NCI-H2029 (cell line): ENCODE data around the gene SRSF9.
A peak's percentile ranks its signal among the peaks of the same experiment; 100 is the strongest.
"Not testable (repeated sequence)": the region's sequence is repeated elsewhere in the genome, so short reads cannot be mapped to it uniquely, and the experiment has no call there.

Experiments
- DNase-seq: peaks from one replicate; lab custom pipeline; 2025; lab: John Stamatoyannopoulos, UW

SRSF9 gene

DNA sequence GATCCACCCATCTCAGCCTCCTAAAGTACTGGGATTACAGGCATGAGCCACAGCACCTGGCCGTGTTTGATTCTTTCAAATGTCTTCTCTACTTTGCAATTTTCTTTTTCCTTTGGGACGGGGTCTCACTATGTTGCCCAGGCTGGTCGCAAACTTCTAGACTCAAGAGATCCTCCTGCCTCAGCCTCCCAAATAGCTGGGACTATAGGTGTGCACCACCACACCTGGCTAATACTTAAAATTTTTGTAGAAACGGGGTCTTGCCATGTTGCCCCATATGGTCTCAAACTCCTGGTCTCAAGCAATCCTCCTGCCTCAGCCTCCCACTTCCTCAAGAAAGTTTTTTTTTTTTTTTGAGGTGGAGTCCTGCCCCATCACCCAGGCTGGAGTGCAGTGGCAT is 21.6 kb downstream of the SRSF9 start:
- DNase-seq = no peak

DNA sequence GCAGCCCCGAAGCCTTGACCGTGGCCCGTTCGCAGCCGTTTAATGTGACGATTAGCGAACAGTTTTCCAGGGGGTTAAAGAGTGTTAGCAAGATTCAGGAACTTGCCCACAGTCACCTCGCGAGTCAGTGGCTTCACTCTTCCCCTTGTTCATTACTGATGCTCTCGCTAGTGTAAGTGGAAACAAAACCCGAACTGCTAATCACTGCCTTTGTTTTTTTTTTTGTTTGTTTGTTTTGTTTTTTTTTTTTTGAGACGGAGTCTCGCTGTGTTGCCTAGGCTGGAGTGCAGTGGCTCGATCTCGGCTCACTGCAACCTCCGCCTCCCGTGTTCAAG is 22.7 kb downstream of the SRSF9 start:
- DNase-seq = not testable (repeated sequence)

DNA sequence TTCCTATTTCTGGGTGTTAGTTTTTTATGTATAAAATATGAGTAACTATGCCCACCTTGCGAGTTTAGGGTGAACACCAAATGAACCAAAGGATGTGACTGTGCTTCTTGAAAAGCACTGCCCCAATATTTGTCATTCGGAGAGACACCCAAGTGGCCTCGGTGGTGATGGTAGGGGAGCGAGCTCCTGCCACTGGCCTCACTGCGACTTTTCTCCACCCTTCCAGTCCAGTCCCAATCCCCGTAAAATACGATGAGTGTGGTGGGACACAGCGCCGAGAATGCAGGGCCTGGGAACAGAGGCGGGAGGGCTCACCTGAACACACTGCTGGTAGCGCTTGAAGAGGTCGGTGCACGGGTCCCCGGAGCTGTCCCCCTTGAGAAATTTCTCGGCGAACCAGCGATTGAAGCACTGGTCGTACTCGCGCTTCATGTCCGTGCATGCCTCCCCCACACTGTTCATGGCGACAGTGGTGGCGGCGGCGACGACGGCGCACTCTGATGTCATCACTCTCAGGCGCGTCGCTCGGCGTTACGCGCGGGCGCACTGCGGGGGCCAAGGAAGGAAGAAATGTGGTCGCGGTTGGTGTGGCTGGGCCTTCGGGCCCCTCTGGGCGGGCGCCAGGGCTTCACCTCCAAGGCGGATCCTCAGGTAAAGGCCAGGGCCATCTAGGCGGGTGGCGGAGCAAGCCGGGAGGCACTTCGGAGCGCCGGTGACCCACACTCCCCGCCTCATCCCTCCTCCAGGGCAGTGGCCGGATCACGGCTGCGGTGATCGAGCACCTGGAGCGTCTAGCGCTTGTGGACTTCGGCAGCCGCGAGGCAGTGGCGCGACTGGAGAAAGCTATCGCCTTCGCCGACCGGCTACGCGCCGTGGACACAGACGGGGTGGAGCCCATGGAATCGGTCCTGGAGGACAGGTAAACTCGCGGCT is 23.4 kb downstream of the SRSF9 start, which contains the start of the genes GATC and TRIAP1:
Gene GATC (plus strand): TSS at position 534 of the 933 bp plus-strand sequence. CDS start 37 bp downstream, at position 571.
Gene TRIAP1 (minus strand): TSS at position 474 of the 933 bp plus-strand sequence. CDS start 12 bp downstream, at position 462.
- DNase-seq = peak; percentile 48

DNA sequence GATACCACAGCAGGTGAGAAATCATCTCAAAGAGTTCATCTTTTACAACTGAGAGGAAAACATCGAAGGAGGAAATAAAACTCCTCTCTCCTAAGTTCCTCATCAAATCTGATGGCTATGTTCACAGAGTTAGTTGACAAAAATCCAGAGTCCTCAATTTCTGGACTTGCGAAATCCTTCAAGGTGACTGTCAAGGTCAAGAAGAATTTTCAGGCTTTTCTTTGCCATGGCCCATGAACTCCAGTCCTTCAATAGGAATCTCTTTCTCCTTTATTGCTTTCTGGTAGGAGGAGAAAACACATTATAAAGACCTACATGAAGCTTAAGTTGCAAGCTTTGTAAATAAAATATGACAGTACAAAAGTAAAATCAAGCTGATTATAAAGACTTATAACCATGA is 24.9 kb downstream of the SRSF9 start:
- DNase-seq = no peak

DNA sequence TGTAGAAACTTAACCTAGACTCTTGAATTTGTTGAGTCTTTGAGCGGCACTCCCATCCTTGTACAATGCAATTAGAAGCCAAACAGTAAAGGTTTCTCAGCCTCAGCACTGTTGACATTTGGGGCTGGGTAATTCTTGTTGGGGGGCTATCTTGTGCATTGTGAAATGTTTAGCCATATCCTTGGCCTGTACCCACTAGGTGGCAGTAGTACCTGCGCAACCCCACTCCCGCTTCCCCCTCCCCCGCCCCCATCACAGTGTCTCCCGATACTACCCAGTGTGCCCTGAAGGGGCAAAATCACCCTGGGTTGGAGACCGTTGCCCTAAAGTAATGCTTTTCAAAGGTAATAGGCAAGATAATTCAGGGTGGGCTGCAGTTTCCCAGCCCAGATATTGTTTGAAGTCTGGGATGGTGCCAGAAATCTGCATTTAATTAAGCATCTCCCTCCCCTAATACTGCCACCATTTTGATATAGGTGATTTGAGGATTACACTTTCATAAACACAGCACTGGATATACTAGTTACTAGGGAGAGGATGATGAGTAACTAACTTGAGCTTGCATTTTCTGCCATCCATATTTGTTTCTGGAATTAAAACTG is 29.8 kb downstream of the SRSF9 start:
- DNase-seq = peak; percentile 44

DNA sequence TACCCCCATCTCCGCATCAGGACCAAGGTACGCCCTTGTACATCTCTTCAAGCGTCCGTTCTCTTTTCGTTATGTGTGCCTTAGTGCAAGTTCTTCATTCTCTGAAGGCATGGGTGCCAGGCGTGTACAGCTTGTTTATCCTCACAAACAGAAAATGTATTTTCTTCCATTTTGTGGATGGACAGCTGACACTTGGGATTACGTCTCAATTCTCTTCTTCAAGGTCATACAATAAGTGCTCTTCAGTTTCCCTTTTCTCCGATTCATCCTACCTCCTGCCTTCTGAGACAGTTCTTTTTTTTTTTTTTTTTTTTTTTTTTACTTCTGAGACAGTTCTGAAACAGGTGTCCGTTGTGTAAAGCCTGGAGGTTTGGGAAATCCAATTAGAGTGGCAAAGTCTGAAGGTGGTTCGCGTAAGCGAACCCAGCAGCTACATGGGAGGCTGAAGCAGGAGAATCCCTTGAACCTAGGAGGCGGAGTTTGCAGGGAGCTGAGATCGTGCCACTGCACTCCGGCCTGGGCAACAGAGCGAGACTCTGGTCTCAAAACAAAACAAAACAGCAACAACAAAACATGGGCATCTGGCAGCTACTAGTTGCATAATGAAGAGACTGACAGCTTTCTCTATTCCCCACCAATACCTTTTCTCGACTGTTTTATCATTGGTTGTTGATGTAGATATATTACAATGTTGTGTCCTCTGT is 30.9 kb downstream of the SRSF9 start:
- no peak for DNase-seq

DNA sequence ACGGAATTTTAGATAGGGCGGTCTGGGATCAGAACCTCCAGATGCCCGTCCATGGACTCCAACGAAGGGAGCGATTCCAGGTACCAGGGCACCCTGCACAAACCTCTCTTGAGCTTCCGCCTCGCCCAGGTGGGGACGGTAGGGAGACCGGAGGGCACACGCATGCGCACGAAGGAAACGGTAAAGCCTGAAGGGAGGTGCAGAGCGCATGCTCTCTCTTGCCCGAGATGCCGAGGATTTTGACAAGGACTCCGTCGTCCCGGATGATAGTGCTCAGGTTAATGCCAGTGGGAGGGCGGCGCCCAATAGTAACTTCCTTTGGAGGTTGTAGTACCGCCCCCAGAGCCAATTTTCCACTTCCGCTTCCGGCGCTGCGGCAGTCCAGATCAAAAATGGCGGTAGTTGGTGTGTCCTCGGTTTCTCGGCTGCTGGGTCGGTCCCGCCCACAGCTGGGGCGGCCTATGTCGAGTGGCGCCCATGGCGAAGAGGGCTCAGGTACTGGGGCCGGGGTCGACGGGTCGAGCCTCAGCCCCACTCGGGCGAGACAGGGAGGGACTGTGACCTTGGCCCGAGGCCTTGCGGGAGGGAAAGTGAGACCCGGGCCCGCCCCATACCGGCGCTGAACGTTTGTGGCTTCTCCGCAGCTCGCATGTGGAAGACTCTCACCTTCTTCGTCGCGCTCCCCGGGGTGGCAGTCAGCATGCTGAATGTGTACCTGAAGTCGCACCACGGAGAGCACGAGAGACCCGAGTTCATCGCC is 31.6 kb downstream of the SRSF9 start, which contains the start of gene COX6A1:
Gene COX6A1 (plus strand): TSS at position 379 of the 760 bp plus-strand sequence. CDS start 14 bp downstream, at position 393.
- DNase-seq = peak; percentile 99

DNA sequence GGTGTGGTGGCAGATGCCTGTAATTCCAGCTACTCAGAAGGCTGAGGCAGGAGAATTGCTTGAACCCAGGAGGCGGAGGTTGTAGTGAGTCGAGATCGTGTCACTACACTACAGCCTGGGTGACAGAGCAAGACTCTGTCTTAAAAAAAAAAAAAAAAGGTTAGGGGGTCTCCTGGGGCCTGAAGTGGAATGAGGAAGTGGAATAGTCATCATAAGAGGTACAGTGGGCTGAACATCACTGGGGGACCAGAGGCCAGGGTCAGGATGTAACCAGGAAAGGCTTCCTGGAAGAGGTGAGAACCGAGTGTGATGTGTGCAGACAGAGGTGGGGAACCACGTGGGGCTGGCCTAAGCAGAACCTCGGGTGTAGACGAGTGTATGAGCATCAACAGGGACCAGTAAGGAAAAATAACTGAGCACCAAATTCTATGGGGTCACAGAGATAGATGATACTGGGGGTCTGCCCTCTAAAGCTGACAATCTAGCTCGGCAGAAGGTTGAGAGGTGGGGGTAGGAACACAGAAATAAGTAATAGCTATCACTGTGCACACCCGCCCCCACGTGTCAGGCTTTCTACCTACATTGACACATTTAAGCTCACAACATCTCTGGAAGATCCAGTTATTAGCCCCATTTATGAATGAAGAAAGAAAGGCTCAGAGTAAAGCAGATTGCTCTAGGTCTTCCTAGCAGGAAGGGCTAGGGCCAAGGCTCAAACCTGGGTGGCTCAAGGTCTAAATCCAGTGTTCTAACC is 36.6 kb downstream of the SRSF9 start:
- DNase-seq = no peak

DNA sequence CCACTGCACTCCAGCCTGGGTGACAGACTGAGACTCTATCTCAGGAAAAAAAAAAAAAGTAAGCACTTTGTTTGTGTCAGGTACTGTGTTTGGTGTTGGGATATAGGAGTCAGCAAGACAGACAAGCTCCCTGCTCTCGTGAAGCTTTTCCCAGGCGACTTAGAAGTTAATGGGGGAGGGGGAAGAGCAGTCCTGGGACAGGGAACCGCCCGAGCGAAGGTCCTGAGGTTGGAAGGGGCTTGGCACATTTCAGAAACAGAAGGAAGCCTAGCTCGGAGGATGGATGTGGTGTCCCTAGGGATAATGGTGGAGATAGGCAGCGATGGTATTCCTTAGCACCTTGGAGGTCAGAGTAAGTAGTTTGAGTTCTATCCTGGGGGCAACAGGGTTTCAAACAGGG is 40.2 kb downstream of the SRSF9 start:
- no peak for DNase-seq

DNA sequence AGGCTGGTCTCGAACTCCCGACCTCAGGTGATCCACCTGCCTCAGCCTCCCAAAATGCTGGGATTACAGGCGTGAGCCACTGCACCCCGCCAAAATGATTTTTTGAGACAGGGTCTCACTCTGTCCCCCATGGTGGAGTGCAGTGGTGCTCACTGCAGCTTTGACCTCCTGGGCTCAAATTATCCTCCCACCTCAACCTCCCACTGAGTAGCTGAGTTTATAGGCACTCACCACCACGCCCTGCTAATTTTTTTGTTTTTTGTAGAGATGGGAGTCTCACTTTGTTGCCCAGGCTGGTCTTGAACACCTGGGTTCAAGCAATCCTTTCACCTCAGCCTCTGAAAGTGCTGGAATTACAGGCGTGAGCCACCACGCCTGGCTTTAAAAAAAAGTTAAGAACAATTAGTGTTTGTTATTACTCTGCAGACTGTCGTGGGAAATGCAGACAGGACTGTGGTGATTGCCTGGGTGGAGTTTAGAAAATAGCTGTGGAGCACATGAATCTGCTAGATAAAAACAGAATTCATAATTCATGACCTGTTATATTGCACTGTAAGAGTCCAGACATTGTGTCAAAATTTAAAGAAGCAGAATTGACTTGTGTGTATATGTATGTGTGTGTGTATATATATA is 40.8 kb downstream of the SRSF9 start:
- DNase-seq = no peak

DNA sequence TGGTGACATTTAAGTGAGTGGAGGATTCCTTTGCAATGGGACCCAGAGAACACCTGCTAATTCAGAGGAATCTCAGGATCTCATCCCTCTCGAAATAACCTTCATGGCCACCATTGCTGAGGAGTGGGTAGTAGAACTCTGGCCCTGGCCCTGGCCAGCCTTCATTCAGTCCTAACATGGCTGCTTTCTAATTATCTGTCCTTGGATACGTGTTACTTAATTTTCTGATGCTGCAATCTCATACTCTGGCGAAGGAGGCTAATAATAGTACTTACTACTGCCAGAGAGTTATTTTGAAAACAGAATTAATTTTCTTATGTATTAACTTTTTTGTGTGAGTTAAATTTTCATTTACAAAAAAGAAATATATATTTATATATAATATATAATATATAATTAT is 43.8 kb downstream of the SRSF9 start:
- no peak for DNase-seq

DNA sequence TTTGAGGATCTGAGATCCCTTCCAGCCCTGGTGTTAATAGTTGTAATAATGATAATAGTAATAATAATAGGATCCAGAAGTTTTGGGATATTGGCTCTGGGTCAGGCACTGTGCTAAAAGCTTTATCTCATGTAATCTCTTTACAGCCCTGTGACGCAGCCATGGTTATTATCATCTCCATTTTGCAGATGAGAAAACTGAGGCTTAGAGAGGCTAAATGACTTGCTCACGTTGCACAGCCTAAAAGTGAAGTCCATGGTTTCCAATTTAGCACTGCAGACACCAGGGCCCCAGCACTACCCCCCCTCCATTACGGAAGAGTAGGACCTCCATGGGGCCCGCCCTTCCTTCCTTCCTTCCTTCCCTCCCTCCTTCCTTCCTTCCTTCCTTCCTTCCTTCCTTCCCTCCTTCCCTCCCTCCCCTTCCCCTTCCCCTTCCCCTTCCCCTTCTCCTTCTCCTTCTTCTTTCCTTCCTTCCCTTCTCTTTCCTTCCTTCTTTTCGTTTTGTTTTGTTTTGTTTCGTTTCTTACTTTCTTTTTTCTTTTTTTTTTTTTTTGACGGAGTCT is 46.6 kb downstream of the SRSF9 start:
- no peak for DNase-seq

DNA sequence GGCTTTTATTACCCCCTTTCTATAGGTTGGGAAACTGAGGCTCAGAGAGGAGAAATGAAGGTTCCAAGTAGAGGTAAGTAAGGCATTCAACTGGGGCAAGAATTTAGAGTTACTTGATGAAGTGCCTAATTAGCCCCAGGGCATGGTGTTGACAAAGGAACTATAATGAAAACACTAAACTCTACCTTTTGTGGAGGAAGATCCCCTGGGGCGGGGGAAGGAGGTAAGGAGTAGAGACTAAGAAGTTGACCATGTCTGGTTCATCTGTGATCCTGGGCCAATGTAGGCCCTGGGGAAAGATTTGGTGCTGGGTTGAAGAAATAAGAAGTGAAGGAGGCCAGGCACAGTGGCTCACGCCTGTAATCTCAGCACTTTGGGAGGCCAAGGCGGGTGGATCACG is 47.8 kb downstream of the SRSF9 start:
- DNase-seq = no peak

DNA sequence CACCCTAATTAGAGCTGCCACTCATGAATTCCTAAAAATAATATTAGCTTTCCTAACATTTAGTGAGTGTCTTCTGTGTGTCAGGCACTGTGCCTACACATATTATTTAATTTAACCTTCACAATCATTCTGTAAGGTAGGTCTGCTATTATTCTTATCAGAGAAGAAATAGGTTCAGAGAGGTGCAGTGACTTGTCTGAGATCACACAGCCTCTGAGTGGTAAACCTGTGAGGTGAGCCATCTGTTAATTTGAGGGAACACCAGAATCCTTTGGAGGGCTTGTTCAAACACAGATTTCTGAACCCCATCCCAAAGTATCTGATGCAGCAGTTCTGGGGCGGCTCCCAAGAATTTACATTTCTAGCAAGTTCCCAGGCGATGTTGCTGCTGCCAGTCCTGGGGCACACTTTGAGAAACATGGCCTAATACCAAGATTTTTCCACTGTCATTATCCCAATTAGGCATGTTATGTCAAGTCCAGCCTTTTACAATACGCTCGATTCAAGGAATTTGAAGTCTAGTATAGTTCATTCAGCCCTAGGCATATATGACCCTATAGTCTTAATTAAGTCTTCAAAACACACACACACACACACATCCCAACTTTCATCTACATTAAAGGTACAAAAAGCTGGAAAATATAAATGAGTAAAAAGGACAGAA is 51.5 kb downstream of the SRSF9 start:
- no peak for DNase-seq

DNA sequence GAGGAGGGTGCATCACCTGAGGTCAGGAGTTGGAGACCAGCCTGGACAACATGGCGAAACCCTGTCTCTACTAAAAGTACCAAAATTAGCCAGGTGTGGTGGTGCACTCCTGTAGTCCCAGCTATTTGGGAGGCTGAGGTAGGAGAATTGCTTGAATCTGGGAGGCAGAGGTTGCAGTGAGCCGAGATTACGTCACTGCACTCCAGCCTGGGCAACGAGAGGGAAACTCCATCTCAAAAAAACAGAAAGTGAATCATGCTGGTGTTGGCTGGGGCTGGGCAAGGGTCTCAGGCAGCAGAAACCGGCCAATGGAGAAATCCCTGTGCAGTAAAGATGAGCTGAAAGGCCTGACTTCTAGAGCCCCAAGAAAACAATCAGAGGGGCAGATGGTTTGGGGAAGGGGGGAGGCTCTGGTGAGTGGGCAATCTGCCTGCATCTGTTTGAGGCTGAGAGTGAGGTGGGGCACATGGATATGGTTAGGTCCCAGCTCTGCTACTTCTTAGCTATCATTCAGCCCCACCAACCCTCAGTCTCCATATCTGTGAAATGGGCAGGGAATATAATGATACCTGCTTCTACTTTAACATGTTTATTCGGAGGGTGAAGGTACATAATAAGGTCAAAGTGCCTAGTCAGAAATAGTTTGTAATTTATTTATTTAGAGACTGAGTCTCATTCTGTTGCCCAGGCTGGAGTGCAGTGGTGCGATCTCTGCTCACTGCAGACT is 52.9 kb downstream of the SRSF9 start:
- no peak for DNase-seq

DNA sequence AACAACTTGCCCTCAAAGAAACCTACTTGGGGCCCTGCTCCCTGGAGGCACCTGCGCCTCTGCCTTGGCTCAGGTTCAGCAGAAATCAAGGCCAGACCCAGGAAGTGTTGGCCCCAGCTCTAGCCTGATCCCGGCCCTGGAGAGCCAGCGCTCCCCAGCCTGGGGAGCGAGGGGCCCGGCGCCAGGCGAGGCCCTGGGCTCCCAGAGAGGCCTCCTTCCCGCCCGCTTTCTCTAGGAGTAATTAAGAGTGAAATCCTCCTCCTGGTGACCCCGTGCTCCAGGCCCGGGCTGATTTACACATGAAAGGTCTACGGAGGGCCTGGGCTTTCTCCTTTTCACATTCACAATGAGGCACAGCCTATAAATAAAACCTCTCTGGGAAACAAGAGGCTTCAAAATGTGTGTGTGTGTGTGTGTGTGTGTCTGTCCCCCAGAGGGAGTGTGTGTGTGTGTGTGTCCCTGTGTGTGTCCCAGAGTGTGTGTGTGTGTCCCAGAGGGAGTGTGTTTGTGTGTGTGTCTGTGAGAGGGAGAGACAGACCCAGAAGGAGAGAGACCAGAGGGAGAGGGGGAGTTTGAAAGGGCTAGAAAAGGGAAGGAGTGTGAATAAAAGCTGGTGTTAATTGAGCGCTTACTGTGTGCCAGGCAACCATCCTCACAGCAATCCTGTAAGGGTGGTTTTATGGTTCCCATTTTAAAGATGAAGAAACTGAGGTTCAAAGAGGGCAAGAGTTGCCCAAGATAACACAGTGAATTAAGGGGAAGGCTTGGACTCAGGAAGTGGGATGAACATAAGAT is 55.5 kb downstream of the SRSF9 start:
- peak; percentile 76 for DNase-seq

DNA sequence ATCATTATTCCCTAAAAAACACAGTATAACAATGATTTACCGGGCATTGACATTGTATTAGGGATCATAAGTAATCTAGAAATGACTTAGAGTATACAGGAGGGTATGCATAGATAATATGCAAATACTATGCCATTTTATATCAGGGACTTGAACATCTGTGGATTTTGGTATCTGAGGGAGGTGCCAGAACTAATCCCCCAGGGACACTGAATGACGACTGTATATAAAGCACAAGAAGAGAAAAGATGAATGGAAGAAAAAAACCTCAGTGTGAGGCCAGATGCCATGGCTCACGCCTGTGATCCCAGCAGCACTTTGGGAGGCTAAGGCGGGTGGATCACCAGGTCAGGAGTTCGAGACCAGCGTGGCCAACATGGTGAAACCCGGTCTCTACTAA is 57.1 kb downstream of the SRSF9 start:
- DNase-seq = no peak
